Measurements from ENCODE around the gene GPR15LG.

GPR15LG gene

GRCh38 chr10:84205049-84205852 lies 31.6 kb downstream of the GPR15LG start:
- POLR2A ChIA-PET: no interaction called here
- no peak overlapping the region for H3K4me3 ChIP-seq (ENCODE audit: low read depth, low read length)
- no peak overlapping the region for H3K27ac ChIP-seq (ENCODE audit: extremely low read depth, low read depth, low read length)
- H3K4me1 ChIP-seq (ENCODE audit: control insufficient read depth, insufficient read depth, low read length): no peaks in the 10 kb centered on the region
- no peaks in the 10 kb centered on the region for H3K9me3 ChIP-seq (ENCODE audit: control insufficient read depth, insufficient read depth, low read depth, low read length)
- CTCF ChIA-PET: interaction anchor here (0.6 to 5.3 kb wide), 16 partner anchors 9 to 144 kb away, joined by 3 to 55 read pairs (median 4); partner anchors contain the start of genes CDHR1 and GHITM
- H3K36me3 ChIP-seq (ENCODE audit: control insufficient read depth in 2 of 2, insufficient read depth in 1 of 2, low read length in 2 of 2): no peaks in the 10 kb centered on the region
- no peak for TF ChIP-seq ZNF488 (tag by site-specific recombination; IDR thresholded peaks at IDR 0.05)
- TF ChIP-seq, protein P1, sequence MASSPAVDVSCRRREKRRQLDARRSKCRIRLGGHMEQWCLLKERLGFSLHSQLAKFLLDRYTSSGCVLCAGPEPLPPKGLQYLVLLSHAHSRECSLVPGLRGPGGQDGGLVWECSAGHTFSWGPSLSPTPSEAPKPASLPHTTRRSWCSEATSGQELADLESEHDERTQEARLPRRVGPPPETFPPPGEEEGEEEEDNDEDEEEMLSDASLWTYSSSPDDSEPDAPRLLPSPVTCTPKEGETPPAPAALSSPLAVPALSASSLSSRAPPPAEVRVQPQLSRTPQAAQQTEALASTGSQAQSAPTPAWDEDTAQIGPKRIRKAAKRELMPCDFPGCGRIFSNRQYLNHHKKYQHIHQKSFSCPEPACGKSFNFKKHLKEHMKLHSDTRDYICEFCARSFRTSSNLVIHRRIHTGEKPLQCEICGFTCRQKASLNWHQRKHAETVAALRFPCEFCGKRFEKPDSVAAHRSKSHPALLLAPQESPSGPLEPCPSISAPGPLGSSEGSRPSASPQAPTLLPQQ (tag by site-specific recombination; IDR thresholded peaks at IDR 0.05): no peak
- TF ChIP-seq ZEB2 (tag by site-specific recombination; IDR thresholded peaks at IDR 0.05): no peak
- TF ChIP-seq ZNF654 (tag by site-specific recombination; IDR thresholded peaks at IDR 0.05; ENCODE audit: low read depth): peak; percentile 62
- TF ChIP-seq ZNF302 (tag by site-specific recombination; IDR thresholded peaks at IDR 0.05; ENCODE audit: low read depth): no peak
- no peak for TF ChIP-seq FEZF1 (tag by site-specific recombination; IDR thresholded peaks at IDR 0.05)
- no peak for TF ChIP-seq ZNF48 (tag by site-specific recombination; IDR thresholded peaks at IDR 0.05)
- TF ChIP-seq, protein P2, sequence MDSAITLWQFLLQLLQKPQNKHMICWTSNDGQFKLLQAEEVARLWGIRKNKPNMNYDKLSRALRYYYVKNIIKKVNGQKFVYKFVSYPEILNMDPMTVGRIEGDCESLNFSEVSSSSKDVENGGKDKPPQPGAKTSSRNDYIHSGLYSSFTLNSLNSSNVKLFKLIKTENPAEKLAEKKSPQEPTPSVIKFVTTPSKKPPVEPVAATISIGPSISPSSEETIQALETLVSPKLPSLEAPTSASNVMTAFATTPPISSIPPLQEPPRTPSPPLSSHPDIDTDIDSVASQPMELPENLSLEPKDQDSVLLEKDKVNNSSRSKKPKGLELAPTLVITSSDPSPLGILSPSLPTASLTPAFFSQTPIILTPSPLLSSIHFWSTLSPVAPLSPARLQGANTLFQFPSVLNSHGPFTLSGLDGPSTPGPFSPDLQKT (IDR thresholded peaks at IDR 0.05; ENCODE audit: borderline replicate concordance, low read depth, low read length): no peak
- no peak for TF ChIP-seq ZNF292 (tag by site-specific recombination; IDR thresholded peaks at IDR 0.05; ENCODE audit: borderline replicate concordance, low read depth)
- TF ChIP-seq, protein P3, sequence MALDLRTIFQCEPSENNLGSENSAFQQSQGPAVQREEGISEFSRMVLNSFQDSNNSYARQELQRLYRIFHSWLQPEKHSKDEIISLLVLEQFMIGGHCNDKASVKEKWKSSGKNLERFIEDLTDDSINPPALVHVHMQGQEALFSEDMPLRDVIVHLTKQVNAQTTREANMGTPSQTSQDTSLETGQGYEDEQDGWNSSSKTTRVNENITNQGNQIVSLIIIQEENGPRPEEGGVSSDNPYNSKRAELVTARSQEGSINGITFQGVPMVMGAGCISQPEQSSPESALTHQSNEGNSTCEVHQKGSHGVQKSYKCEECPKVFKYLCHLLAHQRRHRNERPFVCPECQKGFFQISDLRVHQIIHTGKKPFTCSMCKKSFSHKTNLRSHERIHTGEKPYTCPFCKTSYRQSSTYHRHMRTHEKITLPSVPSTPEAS (tag by site-specific recombination; IDR thresholded peaks at IDR 0.05): peak; percentile 68
- TF ChIP-seq GLIS2 (tag by site-specific recombination; IDR thresholded peaks at IDR 0.05): no peak
- TF ChIP-seq, protein P4, sequence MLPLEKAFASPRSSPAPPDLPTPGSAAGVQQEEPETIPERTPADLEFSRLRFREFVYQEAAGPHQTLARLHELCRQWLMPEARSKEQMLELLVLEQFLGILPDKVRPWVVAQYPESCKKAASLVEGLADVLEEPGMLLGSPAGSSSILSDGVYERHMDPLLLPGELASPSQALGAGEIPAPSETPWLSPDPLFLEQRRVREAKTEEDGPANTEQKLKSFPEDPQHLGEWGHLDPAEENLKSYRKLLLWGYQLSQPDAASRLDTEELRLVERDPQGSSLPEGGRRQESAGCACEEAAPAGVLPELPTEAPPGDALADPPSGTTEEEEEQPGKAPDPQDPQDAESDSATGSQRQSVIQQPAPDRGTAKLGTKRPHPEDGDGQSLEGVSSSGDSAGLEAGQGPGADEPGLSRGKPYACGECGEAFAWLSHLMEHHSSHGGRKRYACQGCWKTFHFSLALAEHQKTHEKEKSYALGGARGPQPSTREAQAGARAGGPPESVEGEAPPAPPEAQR (tag by site-specific recombination; IDR thresholded peaks at IDR 0.05): no peak
- TF ChIP-seq ZNF433 (tag by site-specific recombination; IDR thresholded peaks at IDR 0.05; ENCODE audit: low read depth): no peak
- peak; percentile 68 for TF ChIP-seq CTCF (tag by site-specific recombination; IDR thresholded peaks at IDR 0.05)
- no peak for TF ChIP-seq ZNF785 (tag by site-specific recombination; IDR thresholded peaks at IDR 0.05)
- TF ChIP-seq ZNF394 (tag by site-specific recombination; IDR thresholded peaks at IDR 0.05; ENCODE audit: borderline replicate concordance): no peak
- TF ChIP-seq, protein P5, sequence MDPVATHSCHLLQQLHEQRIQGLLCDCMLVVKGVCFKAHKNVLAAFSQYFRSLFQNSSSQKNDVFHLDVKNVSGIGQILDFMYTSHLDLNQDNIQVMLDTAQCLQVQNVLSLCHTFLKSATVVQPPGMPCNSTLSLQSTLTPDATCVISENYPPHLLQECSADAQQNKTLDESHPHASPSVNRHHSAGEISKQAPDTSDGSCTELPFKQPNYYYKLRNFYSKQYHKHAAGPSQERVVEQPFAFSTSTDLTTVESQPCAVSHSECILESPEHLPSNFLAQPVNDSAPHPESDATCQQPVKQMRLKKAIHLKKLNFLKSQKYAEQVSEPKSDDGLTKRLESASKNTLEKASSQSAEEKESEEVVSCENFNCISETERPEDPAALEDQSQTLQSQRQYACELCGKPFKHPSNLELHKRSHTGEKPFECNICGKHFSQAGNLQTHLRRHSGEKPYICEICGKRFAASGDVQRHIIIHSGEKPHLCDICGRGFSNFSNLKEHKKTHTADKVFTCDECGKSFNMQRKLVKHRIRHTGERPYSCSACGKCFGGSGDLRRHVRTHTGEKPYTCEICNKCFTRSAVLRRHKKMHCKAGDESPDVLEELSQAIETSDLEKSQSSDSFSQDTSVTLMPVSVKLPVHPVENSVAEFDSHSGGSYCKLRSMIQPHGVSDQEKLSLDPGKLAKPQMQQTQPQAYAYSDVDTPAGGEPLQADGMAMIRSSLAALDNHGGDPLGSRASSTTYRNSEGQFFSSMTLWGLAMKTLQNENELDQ (tag by site-specific recombination; IDR thresholded peaks at IDR 0.05; ENCODE audit: low read depth): no peak
- TF ChIP-seq SALL2 (tag by site-specific recombination; IDR thresholded peaks at IDR 0.05; ENCODE audit: borderline replicate concordance): no peak
- TF ChIP-seq KLF1 (tag by site-specific recombination; IDR thresholded peaks at IDR 0.05): no peak
- no peak for TF ChIP-seq ZNF280C (tag by site-specific recombination; IDR thresholded peaks at IDR 0.05)

Measured in HEK293 (cell line).